CD14-positive monocyte (primary cell): ENCODE measurements around the gene ARL15. TPM values are rescaled to one million over a fixed set of nuclear protein-coding genes. Genes with fewer than 3 reads are reported as not detected.

ENCODE experiments used
- DNase-seq, 3 donors: peaks; one replicate each; pipeline ENCODE4 v3.0.0-alpha.2; 2011 to 2022
- H2AFZ ChIP-seq: 2 replicates; pipeline ENCODE4 v1.6.0; 2012; ENCODE audit warnings: mild to moderate bottlenecking, low read depth, low read length, inconsistent platforms; ENCODE audit not compliant: insufficient read depth, poor library complexity, severe bottlenecking
- H3K27ac ChIP-seq, 2 donors: 1 replicate in 1 of 2; 2 replicates in 1 of 2; pipeline ENCODE4 v1.5.1; 2012 to 2013; ENCODE audit warnings: low read length in 2 of 2, control low read depth in 1 of 2, inconsistent platforms in 1 of 2, low read depth in 1 of 2, mild to moderate bottlenecking in 1 of 2
- H3K27me3 ChIP-seq, 2 donors: one replicate each; pipeline versions ENCODE4 v1.6.0 to v1.6.1; 2011 to 2013; ENCODE audit warnings: low read length in 2 of 2; ENCODE audit not compliant: control insufficient read depth in 2 of 2, insufficient read depth in 2 of 2
- H3K36me3 ChIP-seq, 2 donors: replicated peaks in 1 of 2; 1 replicate in 1 of 2; 2 replicates in 1 of 2; pipeline versions ENCODE4 v1.5.1 to v1.6.1; 2012 to 2013; ENCODE audit warnings: low read length in 2 of 2, control low read depth in 1 of 2, inconsistent platforms in 1 of 2, mild to moderate bottlenecking in 1 of 2; ENCODE audit not compliant: insufficient read depth in 2 of 2, control insufficient read depth in 1 of 2
- H3K4me1 ChIP-seq, 2 donors: 1 replicate in 1 of 2; 2 replicates in 1 of 2; pipeline versions ENCODE4 v1.5.1 to v1.6.1; 2012 to 2013; ENCODE audit warnings: low read length in 2 of 2, control low read depth in 1 of 2, inconsistent platforms in 1 of 2, mild to moderate bottlenecking in 1 of 2, moderate library complexity in 1 of 2; ENCODE audit not compliant: insufficient read depth in 2 of 2, control insufficient read depth in 1 of 2
- H3K4me2 ChIP-seq: replicated peaks from 2 replicates; pipeline ENCODE3; 2012; ENCODE audit warnings: low read length, moderate library complexity, mild to moderate bottlenecking; ENCODE audit not compliant: poor library complexity, severe bottlenecking; ENCODE audit errors: extremely low read depth
- H3K4me3 ChIP-seq, 3 experiments: fragments of 200-600 bp in 1 of 3; sonication (generic) in 1 of 3; replicated peaks in 1 of 3; 1 replicate in 2 of 3; 2 replicates in 1 of 3; pipeline ENCODE4 v1.5.1; 2011 to 2013; ENCODE audit warnings: low read length in 3 of 3, mild to moderate bottlenecking in 3 of 3, control low read depth in 2 of 3, low read depth in 2 of 3, inconsistent platforms in 1 of 3, moderate library complexity in 1 of 3
- H3K79me2 ChIP-seq: 2 replicates; pipeline ENCODE4 v1.6.0; 2012; ENCODE audit warnings: mild to moderate bottlenecking, control low read depth, inconsistent platforms, low read length, moderate library complexity; ENCODE audit not compliant: insufficient read depth
- H3K9ac ChIP-seq: 2 replicates; pipeline ENCODE4 v1.6.0; 2017; ENCODE audit warnings: low read length, mild to moderate bottlenecking; ENCODE audit not compliant: insufficient read depth, poor library complexity, severe bottlenecking
- H3K9me3 ChIP-seq, 2 donors: replicated peaks in 1 of 2; 1 replicate in 1 of 2; 2 replicates in 1 of 2; pipeline versions ENCODE4 v1.5.1 to v1.6.1; 2012 to 2013; ENCODE audit warnings: low read length in 2 of 2, control low read depth in 1 of 2; ENCODE audit not compliant: control insufficient read depth in 1 of 2, insufficient read depth in 1 of 2
- H4K20me1 ChIP-seq: 2 replicates; pipeline ENCODE4 v1.6.0; 2012; ENCODE audit warnings: mild to moderate bottlenecking, low read length, control low read depth, moderate library complexity; ENCODE audit not compliant: insufficient read depth
- H3K27ac Mint-ChIP-seq, 7 donors: one replicate each; pipeline ENCODE4 v1.8.0; 2020; ENCODE audit warnings: mild to moderate bottlenecking in 7 of 7, mixed read lengths in 7 of 7, moderate library complexity in 6 of 7, inconsistent platforms in 2 of 7
- H3K27me3 Mint-ChIP-seq, 3 donors: one replicate each; pipeline ENCODE4 v1.8.0; 2021 to 2022; ENCODE audit warnings: low read depth in 3 of 3, mild to moderate bottlenecking in 3 of 3, mixed read lengths in 3 of 3, moderate library complexity in 3 of 3, inconsistent platforms in 1 of 3
- H3K36me3 Mint-ChIP-seq, 2 donors: one replicate each; pipeline ENCODE4 v1.8.0; 2020; ENCODE audit warnings: mixed read lengths in 2 of 2, inconsistent platforms in 1 of 2, mild to moderate bottlenecking in 1 of 2
- H3K4me1 Mint-ChIP-seq: one replicate; pipeline ENCODE4 v1.8.0; 2020; ENCODE audit warnings: mild to moderate bottlenecking, mixed read lengths
- H3K4me3 Mint-ChIP-seq, 2 donors: one replicate each; pipeline ENCODE4 v1.8.0; 2020; ENCODE audit warnings: mild to moderate bottlenecking in 2 of 2, mixed read lengths in 2 of 2, moderate library complexity in 1 of 2
- H3K9me3 Mint-ChIP-seq, 7 donors: one replicate each; pipeline ENCODE4 v1.8.0; 2020 to 2022; ENCODE audit warnings: mixed read lengths in 7 of 7, mild to moderate bottlenecking in 6 of 7, moderate library complexity in 6 of 7, inconsistent platforms in 2 of 7
- WGBS: methylation state at CpG from one replicate; pipeline ENCODE4 v1.1.5; 2013; ENCODE audit warnings: missing lambda C conversion rate; ENCODE audit not compliant: insufficient coverage; 5-methylcytosine and 5-hydroxymethylcytosine counted together
- intact Hi-C, 2 donors: fragments of 100-400 bp; cut with micrococcal nuclease; formaldehyde crosslinking; loops; one replicate each; pipeline versions ENCODE4 v1.15.0 to v1.15.1; 2023
- polyA plus RNA-seq, 3 donors: library from polyadenylated mRNA; depleted of rRNA in 1 of 3; unstranded in 2 of 3; stranded (reverse) in 1 of 3; fragments of 300-500 nt in 2 of 3; fragments of >200 nt in 1 of 3; fragmentation: Illumina TruSeq in 2 of 3; gene quantifications; 1 replicate in 2 of 3; 2 replicates in 1 of 3; pipeline ENCODE4 v1.2.3, GENCODE V29; 2012 to 2021
- TF ChIP-seq, protein P1 (sequence below): fragments of 200-600 bp; IDR thresholded peaks from one replicate; pipeline ENCODE4 v1.8.0; 2022; ENCODE audit warnings: antibody characterized with exemption, mild to moderate bottlenecking

The ARL15 gene
- polyA plus RNA-seq, 3 donors: 10.5 to 27.6 (median 18.0) TPM

DNA sequence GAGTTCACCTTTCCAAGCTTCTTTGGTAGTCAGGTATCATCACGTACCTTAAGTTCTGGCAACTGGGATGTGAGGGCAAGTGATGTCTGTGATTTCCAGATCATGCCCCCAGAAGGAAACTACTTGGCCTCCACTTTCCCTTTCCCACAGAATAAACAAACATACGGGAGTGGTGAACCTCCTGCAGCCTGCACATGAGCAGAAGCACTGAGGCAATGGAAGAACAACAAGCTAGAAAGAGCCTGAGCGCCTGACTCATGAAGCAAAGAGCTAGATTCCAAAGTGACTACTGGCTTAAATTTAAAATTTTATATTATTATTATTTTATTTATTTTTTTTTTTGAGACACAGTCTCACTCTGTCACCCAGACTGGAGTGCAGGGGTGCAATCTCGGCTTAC lies 35.0 kb downstream of the ARL15 start:
- Mint-ChIP-seq H3K27me3 (no peaks in the 10 kb centered on the region), H3K36me3 (peaks cover 18 to 22% of the 10 kb centered on the region in 2 donors), H3K9me3 (peaks cover 0 to 6% (median 2%) of the 10 kb centered on the region in 7 donors), H3K4me1 (peaks cover 7% of the 10 kb centered on the region), H3K4me3 (no peak overlapping the region), H3K27ac (no peak overlapping the region)
- peaks cover 57% of the 10 kb centered on the region for H4K20me1 ChIP-seq
- peaks cover 0 to 2% of the 10 kb centered on the region in 2 donors for H3K9me3 ChIP-seq
- peaks cover 12% of the 10 kb centered on the region for H3K79me2 ChIP-seq
- peaks cover 0 to 10% of the 10 kb centered on the region in 2 donors for H3K36me3 ChIP-seq
- H3K27ac ChIP-seq: no peak overlapping the region
- intact Hi-C loops: no loop called here
- no peaks in the 10 kb centered on the region for H3K27me3 ChIP-seq
- WGBS: no CpG with 5 or more reads among the region's 4 CpGs
- no peak overlapping the region for H3K4me3 ChIP-seq
- TF ChIP-seq, protein P1, sequence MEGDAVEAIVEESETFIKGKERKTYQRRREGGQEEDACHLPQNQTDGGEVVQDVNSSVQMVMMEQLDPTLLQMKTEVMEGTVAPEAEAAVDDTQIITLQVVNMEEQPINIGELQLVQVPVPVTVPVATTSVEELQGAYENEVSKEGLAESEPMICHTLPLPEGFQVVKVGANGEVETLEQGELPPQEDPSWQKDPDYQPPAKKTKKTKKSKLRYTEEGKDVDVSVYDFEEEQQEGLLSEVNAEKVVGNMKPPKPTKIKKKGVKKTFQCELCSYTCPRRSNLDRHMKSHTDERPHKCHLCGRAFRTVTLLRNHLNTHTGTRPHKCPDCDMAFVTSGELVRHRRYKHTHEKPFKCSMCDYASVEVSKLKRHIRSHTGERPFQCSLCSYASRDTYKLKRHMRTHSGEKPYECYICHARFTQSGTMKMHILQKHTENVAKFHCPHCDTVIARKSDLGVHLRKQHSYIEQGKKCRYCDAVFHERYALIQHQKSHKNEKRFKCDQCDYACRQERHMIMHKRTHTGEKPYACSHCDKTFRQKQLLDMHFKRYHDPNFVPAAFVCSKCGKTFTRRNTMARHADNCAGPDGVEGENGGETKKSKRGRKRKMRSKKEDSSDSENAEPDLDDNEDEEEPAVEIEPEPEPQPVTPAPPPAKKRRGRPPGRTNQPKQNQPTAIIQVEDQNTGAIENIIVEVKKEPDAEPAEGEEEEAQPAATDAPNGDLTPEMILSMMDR: no peak
- no peaks in the 10 kb centered on the region for H3K4me1 ChIP-seq
- DNase-seq: no peak
- H3K4me2 ChIP-seq: no peak overlapping the region
- H2AFZ ChIP-seq: no peak overlapping the region
- H3K9ac ChIP-seq: no peak overlapping the region

DNA sequence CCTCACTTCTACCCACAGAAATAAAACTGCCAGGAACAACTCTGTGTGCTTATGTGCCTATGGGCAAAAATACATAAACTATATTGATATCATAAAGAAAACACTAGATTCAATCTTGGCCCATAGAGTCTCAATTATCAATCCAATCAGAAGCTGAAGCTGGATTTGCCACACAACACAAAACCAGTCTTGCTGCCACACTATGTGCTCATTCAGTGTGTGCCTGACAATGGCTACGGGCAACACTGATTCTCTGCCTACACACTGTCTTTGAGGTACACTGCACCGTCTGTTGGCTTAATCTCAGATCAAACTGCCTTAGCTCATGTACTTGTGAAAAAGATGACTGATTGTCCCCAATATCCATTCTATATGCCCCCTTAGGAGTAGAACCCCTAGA lies 35.4 kb downstream of the ARL15 start:
- Histone ChIP-seq H2AFZ (no peak overlapping the region), H3K79me2 (peaks cover 13% of the 10 kb centered on the region), H3K27me3 (no peaks in the 10 kb centered on the region), H3K9ac (no peak overlapping the region), H3K4me1 (no peaks in the 10 kb centered on the region), H3K27ac (no peak overlapping the region), H4K20me1 (peaks cover 61% of the 10 kb centered on the region), H3K36me3 (peaks cover 0 to 7% of the 10 kb centered on the region in 2 donors), H3K9me3 (peaks cover 0 to 4% of the 10 kb centered on the region in 2 donors), H3K4me3 (no peak overlapping the region), H3K4me2 (no peak overlapping the region)
- H3K9me3 Mint-ChIP-seq: peaks cover 0 to 3% (median 2%) of the 10 kb centered on the region in 7 donors
- no peak for DNase-seq
- intact Hi-C loops: no loop called here
- no peak overlapping the region for H3K27ac Mint-ChIP-seq
- peaks cover 14 to 19% of the 10 kb centered on the region in 2 donors for H3K36me3 Mint-ChIP-seq
- no CpG with 5 or more reads among the region's 2 CpGs for WGBS
- no peaks in the 10 kb centered on the region for H3K27me3 Mint-ChIP-seq
- peaks cover 7% of the 10 kb centered on the region for H3K4me1 Mint-ChIP-seq
- H3K4me3 Mint-ChIP-seq: no peak overlapping the region
- TF ChIP-seq, protein P1: no peak
